AG08396 (cell line): Measurements from ENCODE around the gene FASTKD1.
A peak's percentile ranks its signal among the peaks of the same experiment; 100 is the strongest.
"Not testable (repeated sequence)": the region's sequence is repeated elsewhere in the genome, so short reads cannot be mapped to it uniquely, and the experiment has no call there.

Experiments used
- DNase-seq: peaks from one replicate; pipeline ENCODE4 v3.0.0; 2012; ENCODE audit warnings: low spot score, mixed read lengths

The FASTKD1 gene

DNA sequence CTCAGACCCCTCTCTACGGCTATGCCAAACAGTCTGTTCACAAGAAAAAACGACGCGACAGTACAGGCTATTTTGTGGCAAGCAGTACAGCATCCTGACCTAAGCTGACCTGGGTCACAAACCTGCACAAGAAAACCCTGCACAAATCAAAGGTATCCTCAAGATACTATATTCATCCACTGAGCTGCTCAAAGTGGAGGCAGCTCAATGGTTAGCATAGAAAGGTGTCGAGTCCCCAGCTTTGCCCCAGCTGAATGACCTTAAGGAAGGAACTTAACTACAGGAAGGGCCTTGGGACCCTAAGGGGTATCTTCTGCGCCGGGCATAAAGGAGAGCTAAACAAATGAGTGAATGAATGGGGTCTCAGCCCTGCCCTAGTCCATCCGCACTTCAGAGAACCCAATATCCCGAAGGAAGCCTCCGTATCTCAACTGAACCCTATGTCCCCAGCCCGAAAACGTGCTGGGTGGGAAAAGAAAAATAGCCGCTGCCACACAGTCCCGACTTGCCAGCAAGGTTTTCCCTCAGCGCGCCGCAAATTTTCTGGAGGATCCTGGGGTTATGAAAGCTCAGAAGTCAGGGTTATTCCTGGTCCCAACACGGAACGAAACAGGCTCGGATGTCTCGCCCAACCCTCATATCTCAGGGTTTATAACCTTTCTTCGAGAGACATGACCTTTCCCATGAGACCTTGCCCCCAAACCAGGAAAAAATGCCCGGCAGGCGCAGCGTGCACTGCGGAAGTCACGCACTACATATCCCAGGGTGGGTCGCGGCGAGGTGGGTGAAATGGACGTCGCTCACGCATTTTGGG is at the start of gene FASTKD1:
FASTKD1 (minus strand) TSS at position 706 of the 814 bp plus-strand sequence. CDS start 1,836 bp downstream, outside the sequence.
- peak; percentile 91 for DNase-seq

- no peak for DNase-seq
Observed at GRCh38 chr2:169623235-169623634, 49.6 kb upstream of the FASTKD1 start.

DNA sequence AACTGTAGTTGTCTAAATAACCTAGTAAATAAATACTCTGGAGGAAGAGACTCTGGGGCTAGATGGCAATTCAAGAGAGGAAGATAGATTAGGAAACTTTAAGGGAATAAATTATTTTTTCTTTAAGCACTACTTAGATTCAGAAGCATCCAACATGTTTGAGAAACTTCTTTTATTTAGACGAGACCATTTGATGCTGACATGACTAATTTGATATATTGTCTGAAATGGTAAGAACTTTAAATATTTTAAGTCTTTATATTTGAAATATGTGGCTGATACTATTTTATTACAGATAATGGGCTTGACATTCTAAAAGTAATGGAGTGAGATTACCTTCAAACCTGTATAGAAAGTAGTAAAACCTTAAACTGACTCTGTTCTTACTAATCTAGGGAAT is 46.8 kb upstream of the FASTKD1 start:
- DNase-seq: no peak

DNA sequence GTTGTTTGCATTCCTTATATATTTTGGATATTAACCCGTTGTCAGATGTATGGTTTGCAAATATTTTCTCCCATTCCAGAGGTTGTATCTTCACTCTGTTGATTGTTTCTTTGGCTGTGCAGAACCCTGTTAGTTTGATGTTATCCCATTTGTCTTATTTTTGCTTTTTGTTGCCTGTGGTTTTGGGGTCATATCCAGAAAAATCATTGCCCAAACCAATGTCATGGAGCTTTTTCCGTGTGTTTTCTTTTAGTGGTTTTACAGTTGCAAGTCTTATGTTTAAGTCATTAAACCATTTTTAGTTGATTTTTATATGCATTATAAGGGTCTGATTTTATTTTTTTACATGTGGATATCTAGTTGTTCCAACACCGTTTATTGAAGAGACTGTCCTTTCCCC is 46.3 kb upstream of the FASTKD1 start:
- no peak for DNase-seq

DNA sequence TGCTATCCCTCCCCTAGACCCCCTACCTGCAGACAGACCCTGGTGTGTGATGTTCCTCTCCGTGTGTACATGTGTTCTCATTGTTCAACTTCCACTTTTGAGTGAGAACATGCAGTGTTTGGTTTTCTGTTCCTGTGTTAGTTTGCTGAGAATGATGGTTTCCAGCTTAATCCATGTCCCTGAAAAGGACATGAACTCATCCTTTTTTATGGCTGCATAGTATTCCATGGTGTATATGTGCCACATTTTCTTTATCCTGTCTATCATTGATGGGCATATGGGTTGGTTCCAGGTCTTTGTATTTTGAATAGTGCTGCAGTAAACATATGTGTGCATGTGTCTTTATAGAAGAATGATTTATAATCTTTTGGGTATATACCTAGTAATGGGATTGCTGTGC is 42.3 kb upstream of the FASTKD1 start:
- DNase-seq: not testable (repeated sequence)

DNA sequence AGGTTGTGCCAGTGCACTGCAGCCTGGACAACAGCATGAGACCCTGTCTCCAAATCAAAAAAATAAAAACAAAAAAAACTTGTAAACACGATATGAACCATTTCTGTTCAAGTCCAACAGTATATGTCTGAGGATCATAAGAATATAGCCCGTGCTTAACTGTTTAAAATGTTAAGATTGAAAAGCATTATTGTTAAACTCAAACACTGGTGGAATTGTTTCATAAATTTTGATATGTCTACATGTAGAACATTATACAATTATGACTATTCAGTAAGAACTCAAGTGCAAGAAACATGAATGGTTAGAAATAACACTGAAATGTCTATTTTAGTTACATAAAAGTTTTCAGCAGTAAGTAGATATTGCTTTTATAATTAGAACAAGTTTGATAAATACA is 40.2 kb upstream of the FASTKD1 start:
- no peak for DNase-seq

DNA sequence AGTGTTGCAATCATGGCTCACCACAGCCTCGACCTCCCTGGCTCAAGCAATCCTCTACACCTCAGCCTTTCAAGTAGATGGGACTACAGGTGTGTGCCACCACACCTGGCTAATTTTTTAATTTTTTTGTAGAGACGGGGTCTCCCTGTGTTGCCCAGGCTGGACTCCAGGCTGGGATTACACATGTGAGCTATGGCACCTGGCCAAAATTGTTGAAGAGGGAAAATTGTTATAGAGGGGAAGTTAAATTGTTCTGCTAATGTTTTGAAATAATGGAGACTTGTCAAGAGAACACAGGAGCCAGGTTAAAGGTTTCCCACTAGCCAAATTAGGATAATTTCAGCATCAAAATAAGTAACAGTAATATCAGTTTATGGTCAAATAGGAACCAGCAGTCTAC is 35.6 kb upstream of the FASTKD1 start:
- DNase-seq: no peak

DNA sequence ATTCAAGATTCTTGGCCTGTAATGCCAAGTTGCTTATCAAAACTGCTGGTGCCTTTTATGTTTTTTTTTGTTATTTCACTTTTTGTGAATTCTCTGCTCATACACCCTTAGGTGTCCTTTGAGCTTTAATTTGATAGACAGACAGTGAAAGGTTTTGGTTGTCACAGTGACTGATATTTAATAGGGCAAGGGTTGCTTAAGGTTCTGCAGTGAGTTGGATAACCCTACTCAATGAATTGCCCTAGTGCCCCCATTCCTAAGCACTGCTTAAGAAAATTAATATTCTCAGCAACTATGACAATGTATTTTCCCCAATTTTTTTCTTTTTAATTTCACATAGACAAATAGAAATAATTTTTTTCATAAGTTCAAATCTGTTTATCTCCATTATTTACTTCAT is 25.9 kb upstream of the FASTKD1 start:
- no peak for DNase-seq

- no peak for DNase-seq
Observed at GRCh38 chr2:169598982-169599381, 25.3 kb upstream of the FASTKD1 start.

DNA sequence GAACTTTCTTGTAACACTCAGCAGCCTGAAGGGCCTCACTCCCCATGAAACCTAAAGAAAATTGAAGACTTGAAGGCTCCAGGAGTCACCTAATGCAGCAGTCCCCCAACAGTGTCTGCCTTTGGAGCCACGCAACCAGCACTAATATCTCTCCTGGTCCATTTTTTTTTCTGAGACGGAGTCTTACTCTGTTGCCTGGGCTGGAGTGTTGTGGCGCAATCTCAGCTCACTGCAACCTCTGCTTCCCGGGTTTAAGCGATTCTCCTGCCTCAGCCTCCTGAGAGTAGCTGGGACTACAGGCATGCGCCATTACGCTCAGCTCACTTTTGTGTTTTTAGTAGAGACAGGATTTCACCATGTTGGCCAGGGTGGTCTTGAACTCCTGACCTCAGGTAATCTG is 22.9 kb upstream of the FASTKD1 start:
- DNase-seq: not testable (repeated sequence)

GRCh38 chr2:169590804-169591203 is 17.1 kb upstream of the FASTKD1 start:
- no peak for DNase-seq

DNA sequence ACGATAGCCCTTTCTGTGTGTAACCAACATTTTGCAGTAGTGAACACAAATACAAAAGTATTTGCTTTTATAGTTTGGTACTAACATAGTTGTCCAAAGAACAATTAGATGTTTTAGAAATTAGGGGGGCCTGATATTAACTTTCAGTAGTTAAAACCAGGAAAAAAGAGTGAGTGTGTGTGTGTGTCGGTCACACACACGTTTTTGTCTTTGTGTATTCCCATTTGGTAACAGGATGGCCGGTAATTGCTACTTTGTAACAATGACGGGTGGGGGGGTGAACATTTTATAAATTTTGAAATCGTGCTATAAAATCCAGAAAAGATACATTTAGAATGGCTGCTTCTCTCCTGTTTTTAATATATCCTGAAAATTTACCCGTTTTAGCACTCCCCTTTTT is 12.0 kb upstream of the FASTKD1 start:
- no peak for DNase-seq

- peak; percentile 90 for DNase-seq
Observed at GRCh38 chr2:169584005-169584877, 10.6 kb upstream of the FASTKD1 start, which contains the start of gene PPIG. Gene PPIG, plus strand, starts transcription at chr2:169584351. Its CDS starts 19,691 bp downstream, at chr2:169604042.

GRCh38 chr2:169583518-169583917 is 9.9 kb upstream of the FASTKD1 start:
- DNase-seq: no peak

- DNase-seq: not testable (repeated sequence)
Observed at GRCh38 chr2:169582552-169583266, 9.0 kb upstream of the FASTKD1 start.

GRCh38 chr2:169579044-169579443 is 5.4 kb upstream of the FASTKD1 start:
- DNase-seq: no peak

- DNase-seq: not testable (repeated sequence)
Observed at GRCh38 chr2:169575264-169575663, 1.6 kb upstream of the FASTKD1 start.

DNA sequence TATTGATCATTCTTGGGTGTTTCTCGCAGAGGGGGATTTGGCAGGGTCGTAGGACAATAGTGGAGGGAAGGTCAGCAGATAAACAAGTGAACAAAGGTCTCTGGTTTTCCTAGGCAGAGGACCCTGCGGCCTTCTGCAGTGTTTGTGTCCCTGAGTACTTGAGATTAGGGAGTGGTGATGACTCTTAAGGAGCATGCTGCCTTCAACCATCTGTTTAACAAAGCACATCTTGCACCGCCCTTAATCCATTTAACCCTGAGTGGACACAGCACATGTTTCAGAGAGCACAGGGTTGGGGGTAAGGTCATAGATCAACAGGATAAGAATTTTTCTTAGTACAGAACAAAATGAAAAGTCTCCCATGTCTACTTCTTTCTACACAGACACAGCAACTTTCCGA is 874 bp upstream of the FASTKD1 start:
- DNase-seq: not testable (repeated sequence)

DNA sequence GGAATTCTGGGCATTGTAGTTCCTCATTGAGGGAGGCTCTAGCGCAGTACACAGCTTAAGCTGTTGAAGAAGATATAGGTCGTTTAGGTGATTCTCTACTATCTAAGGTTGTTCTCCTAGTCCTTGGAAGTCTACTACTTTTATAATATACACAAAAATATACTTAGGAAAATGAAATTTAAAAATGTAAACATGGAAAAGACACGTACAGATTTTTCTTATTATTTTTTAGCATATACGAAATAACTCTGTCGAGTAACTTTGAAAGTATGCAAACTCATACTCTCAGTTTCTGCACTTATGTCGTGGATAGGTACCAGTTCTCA is 272 bp upstream of the FASTKD1 start:
- no peak for DNase-seq

- no peak for DNase-seq
Observed at GRCh38 chr2:169572821-169573159, 875 bp downstream of the FASTKD1 start.

- DNase-seq: no peak
Observed at GRCh38 chr2:169572189-169572588, 1.5 kb downstream of the FASTKD1 start.

- DNase-seq: no peak
Observed at GRCh38 chr2:169571571-169571970, 2.1 kb downstream of the FASTKD1 start.

GRCh38 chr2:169570752-169571151 is 2.9 kb downstream of the FASTKD1 start:
- DNase-seq: not testable (repeated sequence)
